Right cardiac atrium (tissue), 5 donors: ENCODE data around the gene HADHB. TPM values are rescaled to one million over a fixed set of nuclear protein-coding genes. Genes with fewer than 3 reads are reported as not detected.

ENCODE experiments used
- ATAC-seq, 2 donors: fragments of 200-7000 bp; cut with Tn5 transposase; one replicate each; pipeline versions ENCODE4 v1.8.0 to v1.9.1; 2020; ENCODE audit warnings: moderate library complexity in 2 of 2, mild to moderate bottlenecking in 1 of 2
- DNase-seq, 3 donors: peaks; one replicate each; pipeline ENCODE4 v3.0.0-alpha.2; 2020
- H3K27ac ChIP-seq: one replicate; pipeline ENCODE4 v1.5.1; 2013; ENCODE audit warnings: mild to moderate bottlenecking, low read length, control low read depth, moderate library complexity
- H3K27me3 ChIP-seq: one replicate; pipeline ENCODE4 v1.6.1; 2013; ENCODE audit not compliant: control insufficient read depth, insufficient read depth
- H3K4me1 ChIP-seq: one replicate; pipeline ENCODE4 v1.6.1; 2013; ENCODE audit warnings: low read length; ENCODE audit not compliant: control insufficient read depth, insufficient read depth
- H3K4me3 ChIP-seq: one replicate; pipeline ENCODE4 v1.5.1; 2013; ENCODE audit warnings: low read length, control low read depth
- H3K9me3 ChIP-seq: one replicate; pipeline ENCODE4 v1.6.1; 2013; ENCODE audit warnings: low read length; ENCODE audit not compliant: control insufficient read depth
- WGBS: extraction: QIAGEN DNeasy Blood & Tissue Kit; methylation state at CpG from one replicate; pipeline ENCODE4 v1.1.7; 2013; 5-methylcytosine and 5-hydroxymethylcytosine counted together
- intact Hi-C, 4 donors: fragments of 100-400 bp; cut with DNase I; formaldehyde crosslinking; loops; one replicate each; pipeline versions ENCODE4 v1.11.0 to v1.14.0; 2022 to 2023
- polyA plus RNA-seq: library from polyadenylated mRNA; stranded (reverse); fragments of 200-250 nt; gene quantifications from one replicate; pipeline ENCODE4 v1.2.3, GENCODE V29; 2013
- total RNA-seq, 4 donors: library from RNA; stranded (reverse); fragmentation: NEBNext Ultra II Directional; extraction: Animal tissue kit (Norgen Biotek cat#: 25700); gene quantifications; one replicate each; pipeline ENCODE4 v1.2.1, GENCODE V29; 2021
- donor health status: healthy with polysubstance abuse.
- donor health status: DM: no; HTN: yes; CAD: no.
- donor health status: DM: no; HTN: no; CAD: no.
- donor health status: DM: no; HTN: yes; CAD: no; lungs with severe emphysema.
- donor health status: DM: yes; HTN: yes; CAD: no.

The HADHB gene
- total and polyA plus RNA-seq, 5 donors, result 750 to 992 (median 873) TPM

DNA sequence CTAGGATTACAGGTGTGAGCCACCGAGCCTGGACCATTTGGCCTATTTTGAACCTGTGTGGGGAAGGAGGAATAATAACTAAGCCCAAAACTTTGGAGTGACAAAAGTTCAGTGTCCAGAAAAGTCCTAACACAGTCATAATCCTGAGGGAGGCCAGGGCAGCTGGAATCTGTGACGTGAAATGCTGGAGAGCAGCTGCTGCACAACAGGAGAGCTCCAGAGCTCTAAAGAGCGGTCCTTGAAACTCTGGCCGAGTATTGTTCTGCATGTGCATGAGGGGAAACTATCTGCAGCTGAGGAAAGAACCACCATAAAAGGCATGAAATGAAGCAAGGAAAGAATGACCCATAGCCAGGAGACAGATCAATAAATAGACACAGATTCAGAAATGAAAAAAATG, 28.2 kb upstream of the HADHB start:
- ATAC-seq (no peak), DNase-seq (no peak)
- 95% methylated on average over 4 of the region's 4 CpGs for WGBS
- Histone ChIP-seq H3K27ac (no peak overlapping the region), H3K27me3 (no peaks in the 10 kb centered on the region), H3K4me1 (no peaks in the 10 kb centered on the region), H3K4me3 (no peak overlapping the region), H3K9me3 (no peaks in the 10 kb centered on the region)
- intact Hi-C loops, result loop anchor here in 1 of 4 donors (10.0 kb wide), 1 partner anchor 68 kb away; no protein-coding TSS in a partner anchor

DNA sequence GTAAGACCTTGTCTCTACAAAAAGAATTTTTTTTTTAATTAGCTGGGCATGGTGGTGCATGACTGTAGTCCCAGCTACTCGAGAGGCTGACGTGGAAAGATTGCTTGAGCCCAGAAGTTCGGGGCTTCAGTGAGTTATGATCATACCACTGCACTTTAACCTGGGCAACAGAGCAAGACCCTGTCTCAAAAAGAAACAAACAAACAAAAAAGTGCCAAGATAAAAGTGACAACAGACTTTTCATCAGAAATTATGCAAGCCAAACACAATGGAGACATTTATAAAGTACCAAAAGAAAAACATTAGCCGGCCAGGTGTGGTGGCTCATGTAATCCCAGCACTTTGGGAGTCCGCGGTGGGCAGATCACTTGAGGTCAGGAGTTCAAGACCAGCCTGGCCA, 27.0 kb upstream of the HADHB start:
- DNase-seq, result no peak
- WGBS, result 82% methylated on average over 6 of the region's 6 CpGs
- no peak overlapping the region for H3K27ac ChIP-seq
- H3K9me3 ChIP-seq, result no peaks in the 10 kb centered on the region
- H3K27me3 ChIP-seq, result no peaks in the 10 kb centered on the region
- H3K4me1 ChIP-seq, result no peaks in the 10 kb centered on the region
- H3K4me3 ChIP-seq, result no peak overlapping the region
- intact Hi-C loops, result loop anchor here in 1 of 4 donors (10.0 kb wide), 1 partner anchor 67 kb away; no protein-coding TSS in a partner anchor
- ATAC-seq, result no peak

DNA sequence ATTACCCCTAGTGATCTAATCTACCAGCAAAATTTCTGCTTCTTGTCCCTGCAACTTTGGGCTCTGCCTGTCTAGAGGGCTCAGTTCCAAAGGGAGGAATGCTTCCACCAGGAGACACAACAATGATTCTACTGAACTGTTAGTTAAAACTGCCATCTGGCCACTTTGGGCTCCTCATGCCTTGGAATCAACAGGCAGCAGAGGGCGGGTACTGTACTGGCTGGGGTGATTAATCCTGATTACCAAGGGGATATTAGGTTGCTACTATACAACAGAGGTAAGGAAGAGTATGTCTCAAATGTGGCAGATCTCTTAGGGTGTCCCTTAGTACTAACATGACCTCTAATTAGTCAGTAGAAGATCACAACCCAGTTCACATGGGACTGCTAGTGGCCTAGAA, 21.7 kb upstream of the HADHB start:
- intact Hi-C loops, result loop anchor here in 1 of 4 donors (10.0 kb wide), 1 partner anchor 62 kb away; no protein-coding TSS in a partner anchor
- ATAC-seq, result no peak
- WGBS, result 96% methylated on average over 1 of the region's 1 CpG
- Histone ChIP-seq H3K27ac (no peak overlapping the region), H3K27me3 (no peaks in the 10 kb centered on the region), H3K4me1 (no peaks in the 10 kb centered on the region), H3K9me3 (no peaks in the 10 kb centered on the region), H3K4me3 (no peak overlapping the region)
- DNase-seq, result no peak

DNA sequence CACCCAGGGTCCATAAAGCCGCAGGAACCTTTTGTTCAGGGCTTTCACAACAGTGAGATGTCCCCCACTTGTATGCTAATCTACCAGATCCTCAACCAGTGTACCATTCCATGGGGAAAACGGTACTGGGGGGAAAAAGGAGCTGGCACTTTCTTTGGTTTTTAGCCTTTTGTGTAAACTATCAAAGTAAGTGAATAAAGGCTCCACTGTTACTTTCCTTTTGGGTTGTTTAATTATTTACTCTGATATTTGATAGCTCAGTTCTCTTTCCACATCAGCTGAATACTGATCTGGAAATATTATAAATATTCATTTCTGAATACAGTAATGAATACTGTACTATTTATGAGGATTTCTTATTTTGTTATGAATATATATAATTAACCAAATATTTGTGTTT, 20.6 kb upstream of the HADHB start:
- Histone ChIP-seq H3K4me3 (no peak overlapping the region), H3K4me1 (no peaks in the 10 kb centered on the region), H3K27ac (no peak overlapping the region), H3K9me3 (no peaks in the 10 kb centered on the region), H3K27me3 (no peaks in the 10 kb centered on the region)
- 92% methylated on average over 2 of the region's 2 CpGs for WGBS
- ATAC-seq, result no peak
- no peak for DNase-seq
- intact Hi-C loops, result loop anchor here in 1 of 4 donors (10.0 kb wide), 1 partner anchor 61 kb away; no protein-coding TSS in a partner anchor

DNA sequence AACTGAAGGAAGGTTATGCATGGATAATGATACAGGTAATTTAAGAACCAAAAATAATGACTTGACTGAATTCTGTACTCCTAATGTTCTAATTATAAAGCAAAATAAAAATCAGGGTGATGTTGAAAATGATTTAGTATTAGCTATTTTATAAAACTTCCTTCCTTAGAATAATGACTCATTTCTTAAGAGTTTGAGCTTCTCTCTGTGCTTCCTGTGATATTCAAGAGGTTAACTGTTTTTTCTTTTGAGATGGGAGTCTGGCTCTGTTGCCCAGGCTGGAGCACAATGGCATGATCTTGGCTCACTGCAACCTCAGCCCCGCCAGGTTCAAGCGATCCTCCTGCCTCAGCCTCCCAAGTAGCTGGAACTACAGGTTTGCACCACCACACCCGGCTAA, 15.1 kb upstream of the HADHB start:
- intact Hi-C loops, result loop anchor here in 1 of 4 donors (10.0 kb wide), 1 partner anchor 55 kb away; no protein-coding TSS in a partner anchor

DNA sequence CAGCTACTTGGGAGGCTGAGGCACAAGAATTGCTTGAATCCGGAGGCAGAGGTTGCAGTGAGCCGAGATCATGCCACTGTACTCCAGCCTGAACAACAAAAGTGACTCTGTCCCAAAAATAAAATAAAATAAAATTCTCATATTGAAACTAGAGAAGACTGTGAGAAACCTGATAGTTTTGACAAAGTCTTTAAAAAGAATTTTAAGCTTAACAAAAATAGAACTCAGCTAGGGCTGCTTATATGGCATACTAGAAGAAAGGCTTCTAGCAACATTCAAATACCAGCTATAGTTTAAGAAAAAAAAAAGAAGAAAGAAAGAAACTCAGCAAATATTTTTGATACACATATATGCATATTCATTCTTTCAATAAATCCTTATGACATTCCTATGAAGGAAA, 13.9 kb upstream of the HADHB start:
- H3K4me3 ChIP-seq, result no peak overlapping the region
- no peaks in the 10 kb centered on the region for H3K9me3 ChIP-seq
- H3K27ac ChIP-seq, result no peak overlapping the region
- intact Hi-C loops, result loop anchor here in 1 of 4 donors (10.0 kb wide), 1 partner anchor 54 kb away; no protein-coding TSS in a partner anchor
- no peak for ATAC-seq
- no peaks in the 10 kb centered on the region for H3K4me1 ChIP-seq
- no peaks in the 10 kb centered on the region for H3K27me3 ChIP-seq
- DNase-seq, result no peak
- over 99% methylated on average over 2 of the region's 2 CpGs for WGBS

More for the DNA sequence above, 15.1 kb upstream of the HADHB start:
- no peaks in the 10 kb centered on the region for H3K9me3 ChIP-seq
- DNase-seq (no peak), ATAC-seq (no peak)
- WGBS, result 99% methylated on average over 3 of the region's 3 CpGs
- H3K4me1 ChIP-seq, result no peaks in the 10 kb centered on the region
- H3K27me3 ChIP-seq, result no peaks in the 10 kb centered on the region
- H3K27ac ChIP-seq, result no peak overlapping the region
- no peak overlapping the region for H3K4me3 ChIP-seq

DNA sequence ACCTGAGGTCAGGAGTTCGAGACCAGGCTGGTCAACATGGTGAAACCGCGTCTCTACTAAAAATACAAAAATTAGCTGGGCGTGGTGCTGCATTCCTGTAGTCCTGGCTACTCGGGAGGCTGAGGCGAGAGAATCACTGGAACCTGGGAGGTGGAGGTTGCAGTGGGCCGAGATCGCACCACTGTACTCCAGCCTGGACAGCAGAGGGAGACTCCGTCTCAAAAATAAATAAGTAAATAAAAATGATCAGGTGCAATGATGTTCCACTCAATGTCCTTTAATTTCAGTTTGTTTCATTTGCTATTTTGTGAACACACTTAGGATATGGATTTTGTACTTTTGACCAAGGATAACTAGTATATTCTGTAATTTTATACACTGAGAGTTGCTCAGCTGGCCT, 9.7 kb upstream of the HADHB start:
- H3K27me3 ChIP-seq, result no peaks in the 10 kb centered on the region
- no peak for ATAC-seq
- H3K9me3 ChIP-seq, result no peaks in the 10 kb centered on the region
- no peak for DNase-seq
- H3K27ac ChIP-seq, result no peak overlapping the region
- intact Hi-C loops, result loop anchor here in 1 of 4 donors (10.0 kb wide), 1 partner anchor 50 kb away; no protein-coding TSS in a partner anchor
- 93% methylated on average over 9 of the region's 9 CpGs for WGBS
- H3K4me1 ChIP-seq, result peaks cover 3% of the 10 kb centered on the region
- no peak overlapping the region for H3K4me3 ChIP-seq

DNA sequence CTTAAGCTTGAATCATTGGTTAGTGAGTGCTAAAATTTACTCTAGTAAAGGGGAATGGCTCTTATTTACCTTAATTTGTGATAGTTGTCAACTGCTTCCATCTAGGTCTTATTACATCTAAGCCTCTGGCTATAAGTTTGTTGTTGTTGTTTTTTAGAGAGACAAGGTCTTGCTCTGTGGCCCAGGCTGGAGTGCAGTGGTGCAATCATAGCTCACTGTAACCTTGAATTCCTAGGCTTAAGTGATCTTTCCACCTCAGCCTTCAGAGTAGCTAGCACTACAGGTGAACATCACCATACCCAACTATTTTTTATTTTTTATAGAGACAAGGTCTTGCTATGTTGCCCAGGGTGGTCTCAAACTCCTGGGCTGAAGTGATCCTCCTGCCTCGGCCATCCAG, 6.9 kb upstream of the HADHB start:
- WGBS, result 87% methylated on average over 1 of the region's 1 CpG
- Histone ChIP-seq H3K4me1 (peaks cover 3% of the 10 kb centered on the region), H3K27me3 (no peaks in the 10 kb centered on the region), H3K9me3 (no peaks in the 10 kb centered on the region), H3K4me3 (no peak overlapping the region), H3K27ac (no peak overlapping the region)
- ATAC-seq, result no peak
- DNase-seq, result no peak
- intact Hi-C loops, result loop anchor here in 1 of 4 donors (10.0 kb wide), 1 partner anchor 47 kb away; no protein-coding TSS in a partner anchor

DNA sequence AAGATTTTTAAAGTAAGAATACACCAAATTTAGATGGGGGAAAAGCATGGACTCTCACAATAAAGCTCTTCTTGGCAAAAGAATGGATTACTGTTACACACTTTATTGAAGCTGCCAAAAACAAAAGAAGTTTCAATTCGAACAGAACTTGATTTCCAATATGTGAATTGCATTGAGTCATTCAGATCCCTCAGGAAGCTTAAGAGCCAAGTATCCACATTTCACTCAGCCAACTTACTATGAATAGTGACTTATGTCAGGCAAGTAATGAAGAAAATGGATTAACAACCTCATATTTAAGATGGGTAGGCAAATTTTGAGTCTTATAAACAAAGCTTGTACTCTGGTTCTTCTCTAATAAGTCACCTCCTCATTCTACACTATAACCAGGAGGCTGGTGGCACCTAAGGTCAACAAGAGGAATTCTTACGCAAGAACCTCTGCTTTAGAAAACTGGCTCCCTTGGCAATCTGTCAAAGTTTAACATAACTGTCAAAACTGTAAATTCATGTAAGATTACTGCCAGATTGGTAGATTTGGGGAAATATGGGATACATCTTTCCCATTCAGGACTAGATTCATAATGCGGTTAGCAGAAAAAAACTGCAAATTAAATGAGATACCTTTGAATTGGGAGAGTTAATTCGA, 6.3 kb upstream of the HADHB start:
- no peaks in the 10 kb centered on the region for H3K9me3 ChIP-seq
- H3K4me3 ChIP-seq, result no peak overlapping the region
- 82% methylated on average over 4 of the region's 4 CpGs for WGBS
- no peak overlapping the region for H3K27ac ChIP-seq
- peaks cover 3% of the 10 kb centered on the region for H3K4me1 ChIP-seq
- ATAC-seq (no peak), DNase-seq (no peak)
- intact Hi-C loops, result loop anchor here in 1 of 4 donors (10.0 kb wide), 1 partner anchor 46 kb away; no protein-coding TSS in a partner anchor
- H3K27me3 ChIP-seq, result no peaks in the 10 kb centered on the region

DNA sequence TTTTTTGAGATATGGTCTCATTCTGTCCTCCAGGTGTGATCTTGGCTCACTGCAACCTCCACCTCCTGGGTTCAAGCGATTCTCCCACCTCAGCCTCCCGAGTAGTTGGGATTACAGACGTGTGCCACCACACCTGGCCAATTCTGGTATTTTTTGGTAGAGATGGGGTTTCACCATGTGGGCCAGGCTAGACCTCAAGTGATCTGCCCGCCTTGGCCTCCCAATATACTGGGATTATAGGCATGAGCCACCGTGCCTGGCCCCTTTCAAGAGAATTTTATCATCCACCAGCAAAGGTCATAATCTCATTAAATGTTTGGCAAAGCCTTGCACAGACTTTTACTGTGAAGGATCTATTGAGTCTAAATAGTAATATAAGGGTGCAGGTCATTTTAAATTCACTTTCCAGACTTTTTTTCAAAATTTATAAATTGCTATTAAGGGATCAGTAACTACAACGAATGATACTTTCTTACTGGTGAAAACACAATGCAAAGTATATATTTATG, 2.8 kb upstream of the HADHB start:
- WGBS, result 71% methylated on average over 6 of the region's 6 CpGs
- DNase-seq (no peak), ATAC-seq (no peak)
- H3K27ac ChIP-seq, result no peak overlapping the region
- H3K4me1 ChIP-seq, result peaks cover 3% of the 10 kb centered on the region
- H3K9me3 ChIP-seq, result no peaks in the 10 kb centered on the region
- no peak overlapping the region for H3K4me3 ChIP-seq
- intact Hi-C loops, result no loop called here
- H3K27me3 ChIP-seq, result no peaks in the 10 kb centered on the region

DNA sequence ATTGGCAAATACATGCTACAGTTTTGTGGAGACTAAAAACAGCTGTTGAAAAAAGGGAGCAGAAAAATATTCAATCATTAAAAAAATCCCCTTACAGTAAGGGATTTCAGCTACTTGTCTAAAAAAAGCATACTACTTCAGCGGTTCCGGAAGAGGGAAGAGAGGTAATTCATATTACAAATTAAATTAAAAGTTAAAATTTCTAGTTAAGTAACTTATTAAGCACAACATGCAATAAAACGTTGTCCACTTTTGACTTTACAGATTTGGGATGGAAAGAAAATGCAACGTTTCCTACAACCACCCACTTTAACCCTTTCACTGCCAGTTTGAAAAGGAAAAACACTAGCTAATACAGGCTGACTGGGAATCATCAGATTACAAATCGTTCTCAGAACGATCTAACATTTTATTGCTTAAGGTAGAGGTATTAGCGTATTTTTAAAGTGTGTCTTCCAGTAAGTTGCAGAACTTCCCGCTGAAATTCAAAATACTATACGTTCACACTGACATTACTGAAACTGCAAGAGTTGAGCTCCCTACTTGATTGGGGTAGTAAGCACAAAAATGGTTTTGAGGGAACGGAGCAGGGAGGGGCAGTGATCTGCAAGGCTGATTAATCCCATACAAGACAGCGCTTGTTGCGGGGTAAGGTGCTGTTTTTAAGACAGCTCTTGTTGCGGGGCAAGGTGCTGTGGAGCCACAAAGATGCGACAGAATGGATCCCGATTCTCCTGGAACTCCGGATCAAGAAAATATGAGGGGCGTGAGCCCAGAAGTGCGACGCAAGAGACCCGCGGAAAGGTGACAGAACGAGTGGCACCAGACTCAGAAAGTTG, 1.1 kb upstream of the HADHB start:
- H3K4me1 ChIP-seq, result peaks cover 3% of the 10 kb centered on the region
- WGBS, result under 1% methylated on average over 22 of the region's 22 CpGs
- peak overlapping the region; percentile 97 for H3K27ac ChIP-seq
- DNase-seq (peak in 1 of 3 donors; percentile 35), ATAC-seq (no peak)
- intact Hi-C loops, result no loop called here
- H3K4me3 ChIP-seq, result peak overlapping the region; percentile 95
- H3K9me3 ChIP-seq, result no peaks in the 10 kb centered on the region
- H3K27me3 ChIP-seq, result no peaks in the 10 kb centered on the region
